ENCODE measurements around the gene BDNF.
A peak's percentile ranks its signal among the peaks of the same experiment; 100 is the strongest.

The BDNF gene

GRCh38 chr11:27710536-27710935, 10.3 kb upstream of the BDNF start:
- TF ChIP-seq CTCF (conservative IDR thresholded peaks at IDR 0.05; ENCODE audit: low read length) (no peak), EZH2phosphoT487 (IDR thresholded peaks at IDR 0.05; ENCODE audit: borderline replicate concordance) (no peak)
- Histone ChIP-seq H3K36me3 (ENCODE audit: insufficient read depth, low read length) (no peaks in the 10 kb centered on the region), H3K4me1 (ENCODE audit: insufficient read depth, low read length, poor library complexity, severe bottlenecking) (no peaks in the 10 kb centered on the region), H3K4me3 (ENCODE audit: low read length, poor library complexity, severe bottlenecking) (no peak overlapping the region), H3K9ac (ENCODE audit: low read depth, low read length, poor library complexity, severe bottlenecking) (no peak overlapping the region), H3F3A (ENCODE audit: low read depth) (no peaks in the 10 kb centered on the region), H2AFZ (ENCODE audit: low read length) (no peak overlapping the region), H4K20me1 (ENCODE audit: insufficient read depth, low read length, poor library complexity, severe bottlenecking) (no peaks in the 10 kb centered on the region), H3K27me3 (ENCODE audit: insufficient read depth, low read length, poor library complexity, severe bottlenecking) (no peaks in the 10 kb centered on the region), H3K9me3 (ENCODE audit: insufficient read depth, low read depth, low read length) (no peaks in the 10 kb centered on the region), H3K79me2 (ENCODE audit: insufficient read depth, low read length) (no peaks in the 10 kb centered on the region), H3K4me2 (ENCODE audit: low read depth, low read length, poor library complexity, severe bottlenecking) (no peak overlapping the region), H3K9me2 (replicated peaks; ENCODE audit: low read depth, low read length) (no peaks in the 10 kb centered on the region)

- Histone ChIP-seq H3K27me3 (ENCODE audit: insufficient read depth, low read length, poor library complexity, severe bottlenecking) (no peaks in the 10 kb centered on the region), H3K9me3 (ENCODE audit: insufficient read depth, low read depth, low read length) (no peaks in the 10 kb centered on the region), H3K36me3 (ENCODE audit: insufficient read depth, low read length) (no peaks in the 10 kb centered on the region), H3K4me1 (ENCODE audit: insufficient read depth, low read length, poor library complexity, severe bottlenecking) (no peaks in the 10 kb centered on the region), H2AFZ (ENCODE audit: low read length) (no peak overlapping the region), H3K4me3 (ENCODE audit: low read length, poor library complexity, severe bottlenecking) (no peak overlapping the region), H3K9ac (ENCODE audit: low read depth, low read length, poor library complexity, severe bottlenecking) (no peak overlapping the region), H3K4me2 (ENCODE audit: low read depth, low read length, poor library complexity, severe bottlenecking) (no peak overlapping the region), H3K79me2 (ENCODE audit: insufficient read depth, low read length) (no peaks in the 10 kb centered on the region), H3F3A (ENCODE audit: low read depth) (no peaks in the 10 kb centered on the region), H3K9me2 (replicated peaks; ENCODE audit: low read depth, low read length) (no peaks in the 10 kb centered on the region), H4K20me1 (ENCODE audit: insufficient read depth, low read length, poor library complexity, severe bottlenecking) (no peaks in the 10 kb centered on the region)
- TF ChIP-seq EZH2phosphoT487 (IDR thresholded peaks at IDR 0.05; ENCODE audit: borderline replicate concordance) (no peak), CTCF (conservative IDR thresholded peaks at IDR 0.05; ENCODE audit: low read length) (no peak)
Observed at GRCh38 chr11:27707676-27708075, 7.4 kb upstream of the BDNF start.

GRCh38 chr11:27705873-27706820, 5.9 kb upstream of the BDNF start:
- Histone ChIP-seq H3K9me2 (replicated peaks; ENCODE audit: low read depth, low read length) (no peaks in the 10 kb centered on the region), H3K4me2 (ENCODE audit: low read depth, low read length, poor library complexity, severe bottlenecking) (peak overlapping the region; percentile 26), H3K4me1 (ENCODE audit: insufficient read depth, low read length, poor library complexity, severe bottlenecking) (no peaks in the 10 kb centered on the region), H3K36me3 (ENCODE audit: insufficient read depth, low read length) (no peaks in the 10 kb centered on the region), H3K4me3 (ENCODE audit: low read length, poor library complexity, severe bottlenecking) (peak overlapping the region; percentile 30), H3K79me2 (ENCODE audit: insufficient read depth, low read length) (no peaks in the 10 kb centered on the region), H3K9ac (ENCODE audit: low read depth, low read length, poor library complexity, severe bottlenecking) (no peak overlapping the region), H3F3A (ENCODE audit: low read depth) (no peaks in the 10 kb centered on the region), H2AFZ (ENCODE audit: low read length) (peak overlapping the region; percentile 77), H3K27me3 (ENCODE audit: insufficient read depth, low read length, poor library complexity, severe bottlenecking) (no peaks in the 10 kb centered on the region), H4K20me1 (ENCODE audit: insufficient read depth, low read length, poor library complexity, severe bottlenecking) (no peaks in the 10 kb centered on the region), H3K9me3 (ENCODE audit: insufficient read depth, low read depth, low read length) (no peaks in the 10 kb centered on the region)
- TF ChIP-seq EZH2phosphoT487 (IDR thresholded peaks at IDR 0.05; ENCODE audit: borderline replicate concordance): no peak
- peak; percentile 86 for TF ChIP-seq CTCF (conservative IDR thresholded peaks at IDR 0.05; ENCODE audit: low read length)
